GM19324 (cell line): ENCODE results near the gene DNASE2B.

Experiments used
- ATAC-seq: cut with Tn5 transposase; IDR thresholded peaks from one replicate; pipeline ENCODE4 v1.9.1; 2021; ENCODE audit warnings: mild to moderate bottlenecking, moderate library complexity; ENCODE audit not compliant: unreplicated experiment, low FRiP score

DNASE2B gene

GRCh38 chr1:84398175-84399155, at the start of gene DNASE2B:
Gene DNASE2B (plus strand): TSS chr1:84398484. CDS start chr1:84398565, 81 bp downstream.
- no peak for ATAC-seq

GRCh38 chr1:84348759-84349158, 49.5 kb upstream of the DNASE2B start:
- ATAC-seq: no peak

- no peak for ATAC-seq
These were observed 48.2 kb upstream of the DNASE2B start for GRCh38 chr1:84350104-84350503.

- ATAC-seq: no peak
These were observed 47.7 kb upstream of the DNASE2B start for GRCh38 chr1:84350550-84350949.

- no peak for ATAC-seq
These were observed 45.8 kb upstream of the DNASE2B start for GRCh38 chr1:84352298-84353106.

GRCh38 chr1:84353695-84354094, 44.6 kb upstream of the DNASE2B start:
- ATAC-seq: no peak

GRCh38 chr1:84355556-84355955, 42.7 kb upstream of the DNASE2B start:
- ATAC-seq: no peak

GRCh38 chr1:84356881-84357280, 41.4 kb upstream of the DNASE2B start:
- ATAC-seq: no peak

- no peak for ATAC-seq
These were observed 39.6 kb upstream of the DNASE2B start for GRCh38 chr1:84358695-84359094.

GRCh38 chr1:84360316-84360715, 38.0 kb upstream of the DNASE2B start:
- no peak for ATAC-seq

- no peak for ATAC-seq
These were observed 36.5 kb upstream of the DNASE2B start for GRCh38 chr1:84361796-84362195.

- ATAC-seq: no peak
These were observed 35.3 kb upstream of the DNASE2B start for GRCh38 chr1:84363019-84363418.

- ATAC-seq: no peak
These were observed 34.7 kb upstream of the DNASE2B start for GRCh38 chr1:84363622-84364021.

GRCh38 chr1:84365225-84366221, 32.8 kb upstream of the DNASE2B start:
- no peak for ATAC-seq

GRCh38 chr1:84366786-84367185, 31.5 kb upstream of the DNASE2B start:
- no peak for ATAC-seq

- no peak for ATAC-seq
These were observed 31.1 kb upstream of the DNASE2B start for GRCh38 chr1:84367219-84367618.

GRCh38 chr1:84368441-84368840, 29.8 kb upstream of the DNASE2B start:
- no peak for ATAC-seq

- no peak for ATAC-seq
These were observed 28.0 kb upstream of the DNASE2B start for GRCh38 chr1:84370266-84370665.

- ATAC-seq: no peak
These were observed 27.4 kb upstream of the DNASE2B start for GRCh38 chr1:84370831-84371394.
